ENCODE data around the gene PNMA6A. TPM values are rescaled to one million over a fixed set of nuclear protein-coding genes. Genes with fewer than 3 reads are reported as not detected.
"Not testable (repeated sequence)": the region's sequence is repeated elsewhere in the genome, so short reads cannot be mapped to it uniquely, and the experiment has no call there.

PNMA6A gene
- total and polyA plus RNA-seq, 4 donors, result 0.74 to 3.7 (median 1.8) TPM

GRCh38 chrX:153065389-153065788, 6.9 kb upstream of the PNMA6A start:
- ATAC-seq (ENCODE audit: low FRiP score), result no peak
- H3K4me1 ChIP-seq (ENCODE audit: control insufficient read depth in 1 of 2, insufficient read depth in 2 of 2, low read length in 2 of 2), result no peaks in the 10 kb centered on the region
- no peak overlapping the region for H3K27ac ChIP-seq (ENCODE audit: low read depth in 1 of 2, low read length in 2 of 2)
- H3K27me3 ChIP-seq (ENCODE audit: control insufficient read depth in 1 of 2, insufficient read depth in 2 of 2, low read length in 1 of 2), result no peaks in the 10 kb centered on the region
- H3K9me3 ChIP-seq (ENCODE audit: control insufficient read depth, low read length), result no peaks in the 10 kb centered on the region
- no peak overlapping the region for H3K4me3 ChIP-seq (ENCODE audit: low read length in 2 of 2)
- WGBS, 2 donors, result 66 to 70% methylated on average over 6 of the region's 6 CpGs
- intact Hi-C loops (cut with DNase I), result no loop called here
- DNase-seq, result no peak
- no peaks in the 10 kb centered on the region for H3K36me3 ChIP-seq (ENCODE audit: control insufficient read depth in 1 of 2, insufficient read depth in 2 of 2, low read length in 1 of 2)

- ATAC-seq (ENCODE audit: low FRiP score); H3K27me3 ChIP-seq (ENCODE audit: control insufficient read depth in 1 of 2, insufficient read depth in 2 of 2, low read length in 1 of 2); DNase-seq; H3K4me1 ChIP-seq (ENCODE audit: control insufficient read depth in 1 of 2, insufficient read depth in 2 of 2, low read length in 2 of 2); H3K36me3 ChIP-seq (ENCODE audit: control insufficient read depth in 1 of 2, insufficient read depth in 2 of 2, low read length in 1 of 2); intact Hi-C loops (cut with DNase I); H3K9me3 ChIP-seq (ENCODE audit: control insufficient read depth, low read length); H3K4me3 ChIP-seq (ENCODE audit: low read length in 2 of 2); H3K27ac ChIP-seq (ENCODE audit: low read depth in 1 of 2, low read length in 2 of 2): not testable (repeated sequence)
- WGBS, 2 donors, result 50 to 70% methylated on average over 1 to 3 of the region's 12 CpGs
These were observed 5.9 kb upstream of the PNMA6A start for GRCh38 chrX:153066402-153066801.

- H3K9me3 ChIP-seq (ENCODE audit: control insufficient read depth, low read length); H3K4me1 ChIP-seq (ENCODE audit: control insufficient read depth in 1 of 2, insufficient read depth in 2 of 2, low read length in 2 of 2); H3K27me3 ChIP-seq (ENCODE audit: control insufficient read depth in 1 of 2, insufficient read depth in 2 of 2, low read length in 1 of 2); ATAC-seq (ENCODE audit: low FRiP score); DNase-seq; H3K27ac ChIP-seq (ENCODE audit: low read depth in 1 of 2, low read length in 2 of 2); intact Hi-C loops (cut with DNase I); H3K36me3 ChIP-seq (ENCODE audit: control insufficient read depth in 1 of 2, insufficient read depth in 2 of 2, low read length in 1 of 2); H3K4me3 ChIP-seq (ENCODE audit: low read length in 2 of 2): not testable (repeated sequence)
- 42% methylated on average over 8 of the region's 29 CpGs; no CpG with 5 or more reads in 1 of the 2 donors for WGBS, 2 donors
These were observed 1.1 kb downstream of the PNMA6A start for GRCh38 chrX:153073331-153073730.

GRCh38 chrX:153074262-153074899, 2.1 kb downstream of the PNMA6A start:
- Histone ChIP-seq H3K27ac (ENCODE audit: low read depth in 1 of 2, low read length in 2 of 2) (no peak overlapping the region), H3K4me1 (ENCODE audit: control insufficient read depth in 1 of 2, insufficient read depth in 2 of 2, low read length in 2 of 2) (no peaks in the 10 kb centered on the region), H3K27me3 (ENCODE audit: control insufficient read depth in 1 of 2, insufficient read depth in 2 of 2, low read length in 1 of 2) (no peaks in the 10 kb centered on the region), H3K4me3 (ENCODE audit: low read length in 2 of 2) (no peak overlapping the region), H3K36me3 (ENCODE audit: control insufficient read depth in 1 of 2, insufficient read depth in 2 of 2, low read length in 1 of 2) (no peaks in the 10 kb centered on the region), H3K9me3 (ENCODE audit: control insufficient read depth, low read length) (no peaks in the 10 kb centered on the region)
- ATAC-seq (ENCODE audit: low FRiP score) (no peak), DNase-seq (peak in 1 of 2 donors; percentile 55)
- intact Hi-C loops (cut with DNase I), result no loop called here
- 47 to 56% methylated on average over 18 to 20 of the region's 24 CpGs for WGBS, 2 donors

GRCh38 chrX:153074935-153075334, 2.7 kb downstream of the PNMA6A start:
- no peak for ATAC-seq (ENCODE audit: low FRiP score)
- 67% methylated on average over 11 of the region's 11 CpGs for WGBS, 2 donors
- H3K27me3 ChIP-seq (ENCODE audit: control insufficient read depth in 1 of 2, insufficient read depth in 2 of 2, low read length in 1 of 2), result no peaks in the 10 kb centered on the region
- no peaks in the 10 kb centered on the region for H3K9me3 ChIP-seq (ENCODE audit: control insufficient read depth, low read length)
- no peak overlapping the region for H3K4me3 ChIP-seq (ENCODE audit: low read length in 2 of 2)
- no peak overlapping the region for H3K27ac ChIP-seq (ENCODE audit: low read depth in 1 of 2, low read length in 2 of 2)
- no peaks in the 10 kb centered on the region for H3K36me3 ChIP-seq (ENCODE audit: control insufficient read depth in 1 of 2, insufficient read depth in 2 of 2, low read length in 1 of 2)
- H3K4me1 ChIP-seq (ENCODE audit: control insufficient read depth in 1 of 2, insufficient read depth in 2 of 2, low read length in 2 of 2), result no peaks in the 10 kb centered on the region
- peak in 1 of 2 donors; percentile 57 for DNase-seq
- intact Hi-C loops (cut with DNase I), result no loop called here

- 21 to 31% methylated on average over 4 to 10 of the region's 14 CpGs for WGBS, 2 donors
- Histone ChIP-seq H3K36me3 (ENCODE audit: control insufficient read depth in 1 of 2, insufficient read depth in 2 of 2, low read length in 1 of 2) (no peaks in the 10 kb centered on the region), H3K4me1 (ENCODE audit: control insufficient read depth in 1 of 2, insufficient read depth in 2 of 2, low read length in 2 of 2) (no peaks in the 10 kb centered on the region), H3K9me3 (ENCODE audit: control insufficient read depth, low read length) (no peaks in the 10 kb centered on the region), H3K4me3 (ENCODE audit: low read length in 2 of 2) (no peak overlapping the region), H3K27ac (ENCODE audit: low read depth in 1 of 2, low read length in 2 of 2) (no peak overlapping the region), H3K27me3 (ENCODE audit: control insufficient read depth in 1 of 2, insufficient read depth in 2 of 2, low read length in 1 of 2) (no peaks in the 10 kb centered on the region)
- ATAC-seq (ENCODE audit: low FRiP score), result no peak
- intact Hi-C loops (cut with DNase I), result no loop called here
- no peak for DNase-seq
These were observed 3.1 kb downstream of the PNMA6A start for GRCh38 chrX:153075366-153075765.

GRCh38 chrX:153077437-153078135, 5.3 kb downstream of the PNMA6A start:
- ATAC-seq (ENCODE audit: low FRiP score), result peak; percentile 13
- no CpG with 5 or more reads among the region's 76 CpGs for WGBS, 2 donors
- H3K27me3 ChIP-seq (ENCODE audit: control insufficient read depth in 1 of 2, insufficient read depth in 2 of 2, low read length in 1 of 2); H3K36me3 ChIP-seq (ENCODE audit: control insufficient read depth in 1 of 2, insufficient read depth in 2 of 2, low read length in 1 of 2); H3K4me3 ChIP-seq (ENCODE audit: low read length in 2 of 2); H3K4me1 ChIP-seq (ENCODE audit: control insufficient read depth in 1 of 2, insufficient read depth in 2 of 2, low read length in 2 of 2); DNase-seq; H3K27ac ChIP-seq (ENCODE audit: low read depth in 1 of 2, low read length in 2 of 2); H3K9me3 ChIP-seq (ENCODE audit: control insufficient read depth, low read length); intact Hi-C loops (cut with DNase I): not testable (repeated sequence)

GRCh38 chrX:153083238-153083923, 11.1 kb downstream of the PNMA6A start:
- intact Hi-C loops (cut with DNase I); ATAC-seq (ENCODE audit: low FRiP score); H3K27ac ChIP-seq (ENCODE audit: low read depth in 1 of 2, low read length in 2 of 2); H3K4me3 ChIP-seq (ENCODE audit: low read length in 2 of 2); DNase-seq; H3K36me3 ChIP-seq (ENCODE audit: control insufficient read depth in 1 of 2, insufficient read depth in 2 of 2, low read length in 1 of 2); H3K27me3 ChIP-seq (ENCODE audit: control insufficient read depth in 1 of 2, insufficient read depth in 2 of 2, low read length in 1 of 2); H3K9me3 ChIP-seq (ENCODE audit: control insufficient read depth, low read length); H3K4me1 ChIP-seq (ENCODE audit: control insufficient read depth in 1 of 2, insufficient read depth in 2 of 2, low read length in 2 of 2): not testable (repeated sequence)
- WGBS, 2 donors, result 69 to 78% methylated on average over 5 to 11 of the region's 23 CpGs

All from aorta (tissue), 5 donors.